CD4-positive, alpha-beta T cell treated with Interferon gamma for 1 hour (primary cell): ENCODE measurements around the gene MOB3B.
A peak's percentile ranks its signal among the peaks of the same experiment; 100 is the strongest.

Experiments used
- DNase-seq: peaks from one replicate; pipeline ENCODE4 v3.0.0-alpha.2; 2020

Gene MOB3B

DNA sequence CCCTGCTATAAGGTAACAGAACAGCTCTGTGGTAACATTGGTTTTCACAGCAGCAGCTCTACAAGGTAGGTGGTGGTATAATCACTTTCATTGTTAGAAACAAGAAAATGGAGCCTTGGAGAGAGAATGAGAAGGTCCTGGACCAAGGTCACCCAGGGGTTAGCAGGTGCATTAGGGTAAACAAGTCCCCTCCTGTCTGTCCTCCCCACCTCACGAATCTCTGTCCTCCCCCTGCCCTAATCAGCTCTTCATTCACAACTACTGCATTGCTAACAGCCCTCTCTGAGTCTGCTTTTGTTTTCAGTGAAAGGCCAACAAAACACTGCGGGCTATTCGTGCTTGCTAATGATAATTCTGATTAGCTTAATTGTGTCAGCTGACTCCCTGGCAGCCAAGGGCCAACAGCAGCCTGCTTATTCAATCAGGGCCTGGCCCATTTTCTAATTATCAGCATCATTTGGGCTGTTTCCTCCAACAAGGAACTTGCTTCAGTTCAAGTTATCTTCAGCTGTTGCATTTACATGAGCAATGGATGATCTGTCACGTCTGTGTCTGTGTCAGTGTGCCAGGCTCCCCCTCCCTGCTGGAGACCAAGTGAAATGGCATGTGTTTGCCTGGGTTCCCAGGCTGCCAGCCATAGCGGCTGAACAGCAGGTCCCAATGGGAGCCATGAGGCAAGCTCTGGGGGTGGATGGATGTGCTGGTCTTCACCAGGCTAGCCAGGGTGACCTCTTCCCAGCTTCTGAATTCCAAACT, 176.0 kb downstream of the MOB3B start:
- DNase-seq, result no peak

DNA sequence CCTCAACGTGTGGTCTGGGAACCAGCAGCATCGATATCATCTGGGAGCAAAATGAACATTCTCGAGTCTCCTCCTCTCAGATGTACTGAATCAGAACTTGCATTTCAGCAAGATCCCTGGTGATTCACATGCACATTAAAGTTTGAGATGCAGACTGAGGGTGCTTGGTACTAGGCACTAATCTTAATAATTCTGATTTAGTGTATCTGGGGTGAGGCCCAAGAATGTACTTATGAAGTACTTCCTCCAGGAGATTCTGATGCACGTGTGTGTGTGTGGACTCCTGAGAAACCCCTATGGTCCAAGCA, 176.5 kb downstream of the MOB3B start:
- no peak for DNase-seq

DNA sequence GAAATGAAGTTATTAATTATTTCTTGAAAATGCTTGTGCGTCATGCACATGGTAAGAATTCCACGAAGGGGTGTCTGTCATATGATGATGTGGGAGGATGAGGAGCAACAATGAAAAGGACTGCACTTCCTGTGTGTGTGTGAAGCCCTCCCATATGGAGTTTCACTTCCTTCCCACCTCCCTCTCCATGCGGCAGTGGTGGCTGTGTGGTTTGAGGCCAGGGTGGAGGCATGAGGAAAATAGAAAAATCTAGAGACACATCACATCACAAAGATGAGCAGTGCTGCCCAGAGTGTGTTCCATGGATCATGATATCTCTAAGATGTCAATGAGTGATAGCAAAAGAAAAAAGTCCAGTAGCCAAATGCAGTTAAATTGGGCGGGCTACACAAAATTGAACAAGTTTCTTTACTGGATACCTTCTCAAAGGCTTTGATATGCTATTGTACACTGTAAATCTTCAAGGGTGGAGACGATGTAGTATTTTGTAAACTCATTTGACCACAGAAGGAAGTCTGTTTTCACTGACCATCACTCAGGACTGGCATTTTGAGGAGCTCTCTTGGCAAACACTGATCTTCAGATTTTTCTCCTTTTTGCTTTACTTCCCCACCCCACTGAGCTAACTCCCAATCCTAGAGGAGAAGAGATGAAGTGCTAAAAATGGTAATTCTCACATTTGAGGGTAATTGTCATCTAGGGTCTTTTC, 177.0 kb downstream of the MOB3B start:
- peak; percentile 57 for DNase-seq

DNA sequence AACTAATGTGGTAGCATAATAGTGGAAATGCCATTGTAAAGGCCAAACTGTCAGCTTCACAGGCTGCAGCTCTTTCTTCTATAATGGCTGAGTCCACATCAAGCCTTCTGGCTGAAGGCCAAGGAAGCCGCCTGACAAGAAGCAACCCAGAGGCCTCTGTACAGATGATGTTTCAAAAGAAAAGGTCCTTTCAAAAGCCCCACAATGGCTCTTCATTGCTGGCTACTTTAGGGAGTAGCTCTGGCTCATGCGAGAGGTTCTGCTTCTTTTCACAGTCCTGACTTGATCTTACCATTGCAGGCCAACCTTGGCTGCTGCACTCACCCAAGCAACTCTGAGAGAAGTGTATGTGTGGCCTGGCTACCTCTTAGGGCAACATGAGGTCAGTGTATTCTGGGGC, 178.2 kb downstream of the MOB3B start:
- no peak for DNase-seq

DNA sequence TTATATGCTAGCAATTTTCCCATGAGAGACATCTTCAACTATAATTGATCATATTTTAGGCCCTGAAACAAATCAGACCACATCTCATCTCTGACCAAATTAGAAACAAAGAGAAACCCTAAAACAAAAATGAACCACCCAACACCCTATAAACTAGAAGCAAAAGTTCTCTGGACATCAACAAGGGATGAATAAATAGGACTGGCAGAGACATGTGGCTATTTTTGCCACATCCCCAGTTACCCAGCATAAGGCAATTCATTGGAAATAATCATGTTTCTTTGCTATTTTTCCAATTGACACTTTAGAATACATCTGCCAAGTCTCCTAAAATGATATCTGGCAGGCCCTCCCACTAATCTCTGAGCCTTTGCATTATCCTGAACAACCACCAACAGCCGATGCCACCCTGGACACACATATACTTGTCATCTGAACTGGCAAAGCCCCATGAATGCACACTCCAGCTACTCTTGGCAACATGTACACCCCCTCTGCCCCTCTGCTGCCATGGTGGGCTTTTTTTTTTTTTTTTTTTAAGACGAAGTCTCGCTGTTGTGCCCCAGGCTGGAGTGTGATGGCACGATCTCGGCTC, 179.1 kb downstream of the MOB3B start:
- DNase-seq, result no peak

DNA sequence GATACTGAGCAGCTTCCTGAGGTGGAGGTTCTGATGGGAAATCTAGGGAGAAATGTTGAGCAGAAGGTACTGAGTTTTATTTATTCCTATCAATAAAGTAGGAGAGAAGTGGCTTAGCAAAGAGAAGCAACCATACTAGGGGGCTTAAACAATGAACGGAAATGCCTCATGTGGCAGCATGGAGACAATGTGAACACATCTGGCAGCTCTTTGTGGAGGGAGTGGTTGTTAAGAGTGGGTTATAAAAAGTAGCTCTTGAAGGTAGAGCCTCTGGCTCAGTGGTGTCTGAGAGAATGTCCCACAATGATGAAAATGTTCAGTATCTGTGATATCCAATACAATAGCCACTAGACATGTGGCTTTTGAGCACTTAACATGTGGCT, 179.9 kb downstream of the MOB3B start:
- no peak for DNase-seq

DNA sequence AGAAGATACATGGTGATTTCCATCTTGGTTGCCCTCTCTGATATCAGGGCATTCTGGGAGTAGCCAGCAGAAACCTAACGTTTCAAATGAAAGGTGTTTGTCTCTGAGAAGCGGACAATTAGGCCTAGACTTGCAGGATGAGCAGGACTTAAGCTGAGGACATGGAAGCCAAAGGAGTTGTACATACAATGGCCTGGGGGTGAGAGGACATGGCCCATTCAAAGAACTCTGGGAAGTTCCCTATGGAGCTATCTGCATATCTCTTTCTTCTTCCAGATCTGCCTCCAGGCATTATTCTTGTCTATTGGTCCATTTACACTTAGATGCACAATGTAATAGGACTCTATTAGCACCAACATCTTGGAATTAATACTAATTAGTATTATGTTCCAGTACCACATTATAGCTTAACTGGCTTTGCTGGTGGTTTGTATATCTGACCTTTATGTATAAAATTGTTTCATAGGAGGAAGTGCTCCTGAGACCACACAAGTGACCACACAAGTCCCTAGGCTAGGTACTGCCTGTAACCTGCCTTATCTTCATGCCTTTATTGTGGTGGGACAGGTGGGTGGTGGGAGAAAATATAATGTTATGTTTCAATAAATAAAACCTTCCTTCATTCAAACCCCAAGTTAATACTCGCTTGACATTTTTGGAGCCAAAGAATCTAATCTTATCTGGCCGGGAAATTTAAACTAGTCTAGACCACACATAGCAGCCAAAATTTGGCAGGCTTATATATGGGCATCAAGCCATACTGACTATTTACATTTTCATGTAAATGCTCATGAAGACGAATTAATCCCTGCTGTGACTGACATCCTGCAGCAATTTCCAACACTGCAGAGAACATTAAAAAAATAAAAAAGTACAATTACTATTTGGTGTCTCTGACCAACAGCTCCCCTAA, 180.6 kb downstream of the MOB3B start:
- DNase-seq, result no peak

DNA sequence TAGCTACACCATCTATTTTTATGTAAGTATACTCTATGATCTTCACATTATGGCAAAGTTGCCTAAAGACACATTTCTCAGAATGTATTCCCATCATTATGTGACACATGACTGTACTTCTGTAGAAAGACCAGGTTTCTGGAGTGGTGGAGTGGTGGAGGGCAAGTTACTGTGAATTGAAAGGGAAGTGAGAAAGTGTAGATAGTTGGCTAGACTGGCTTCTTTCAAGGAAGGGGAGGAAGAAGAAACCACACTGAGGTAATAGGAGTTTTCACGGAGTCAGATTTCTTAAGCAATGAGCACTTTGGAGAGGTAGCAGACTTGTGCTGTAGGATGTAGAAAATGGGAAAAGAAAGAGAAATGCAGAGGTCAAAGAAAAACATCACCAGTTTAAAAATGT, 181.7 kb downstream of the MOB3B start:
- DNase-seq, result no peak

DNA sequence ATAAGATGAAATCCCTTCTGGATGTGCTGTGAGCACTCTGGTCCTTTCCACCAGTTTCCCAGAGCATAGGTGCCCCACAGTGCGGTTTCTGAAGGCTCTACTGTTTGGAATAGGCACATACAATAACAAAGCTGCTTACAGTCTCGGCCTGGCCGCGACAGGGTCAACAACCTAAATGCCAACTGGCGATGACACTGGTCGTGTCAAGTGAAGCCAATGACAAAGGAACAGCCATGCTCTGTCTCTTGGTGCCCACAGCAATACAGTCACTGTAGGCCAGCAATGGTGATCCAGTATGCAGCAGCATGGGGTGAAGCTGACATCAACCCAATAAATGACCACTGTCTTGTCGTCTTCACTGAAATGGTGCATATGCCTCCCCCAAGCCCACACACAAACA, 184.8 kb downstream of the MOB3B start:
- no peak for DNase-seq

DNA sequence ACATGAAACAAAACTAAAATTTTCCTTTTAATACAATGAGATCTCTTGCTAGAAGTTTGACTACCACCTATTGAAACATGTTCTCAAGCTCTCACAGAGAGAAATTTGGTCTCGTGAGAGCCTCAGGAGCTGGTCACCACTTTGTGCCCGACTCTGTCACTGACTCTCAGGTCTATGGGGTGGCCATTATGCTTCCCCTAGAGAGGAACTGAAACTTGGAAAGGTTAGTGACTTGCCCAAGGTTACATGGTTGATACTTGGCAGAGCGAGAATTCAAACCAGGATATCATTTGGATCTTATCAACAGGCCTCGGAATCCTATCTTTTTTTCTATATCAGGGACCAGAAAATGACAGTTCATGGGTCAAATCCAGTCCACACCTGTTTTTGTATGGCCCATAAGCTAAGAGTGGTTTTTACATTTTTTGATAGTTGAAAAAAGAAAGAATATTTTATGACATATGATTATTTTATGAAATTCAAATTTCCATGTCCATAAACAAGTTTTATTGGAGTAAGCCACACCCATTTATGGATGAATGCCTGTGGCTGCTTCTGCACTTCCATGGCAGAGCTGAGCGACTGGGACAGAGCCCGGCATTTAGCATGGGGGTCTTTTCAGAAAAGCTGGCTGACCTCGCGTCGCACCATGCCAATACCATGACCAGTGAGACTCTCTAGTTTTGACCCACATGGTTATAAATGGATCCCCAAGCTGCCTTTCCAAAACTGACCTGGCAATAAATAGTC, 187.9 kb downstream of the MOB3B start:
- peak; percentile 6 for DNase-seq

DNA sequence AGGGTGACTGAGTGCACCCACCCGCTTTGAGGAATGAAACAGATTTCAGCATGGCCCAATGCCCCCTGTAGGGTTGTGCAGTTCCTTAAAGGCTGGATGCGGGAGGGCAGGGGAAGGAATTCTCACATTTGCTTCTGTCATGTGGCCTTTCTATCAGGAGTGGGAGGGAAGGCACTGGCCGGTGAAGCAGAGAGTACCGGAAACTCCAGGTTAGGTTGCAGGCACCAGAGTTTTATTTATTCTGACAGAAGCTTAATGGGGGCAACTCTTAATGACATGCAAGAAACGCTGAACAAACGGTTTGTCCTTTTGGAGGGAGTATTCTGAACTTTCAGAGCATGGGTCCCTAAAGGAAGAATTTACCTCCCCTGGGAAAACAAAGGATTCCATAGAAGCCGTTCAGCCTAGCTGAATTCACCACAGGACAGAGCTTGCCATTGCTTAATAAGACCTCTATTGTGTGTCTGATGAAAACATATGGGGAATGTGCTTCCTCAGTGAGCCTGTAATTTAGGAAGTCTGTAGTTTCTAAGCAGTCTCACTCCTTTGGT, 188.6 kb downstream of the MOB3B start:
- DNase-seq, result no peak

DNA sequence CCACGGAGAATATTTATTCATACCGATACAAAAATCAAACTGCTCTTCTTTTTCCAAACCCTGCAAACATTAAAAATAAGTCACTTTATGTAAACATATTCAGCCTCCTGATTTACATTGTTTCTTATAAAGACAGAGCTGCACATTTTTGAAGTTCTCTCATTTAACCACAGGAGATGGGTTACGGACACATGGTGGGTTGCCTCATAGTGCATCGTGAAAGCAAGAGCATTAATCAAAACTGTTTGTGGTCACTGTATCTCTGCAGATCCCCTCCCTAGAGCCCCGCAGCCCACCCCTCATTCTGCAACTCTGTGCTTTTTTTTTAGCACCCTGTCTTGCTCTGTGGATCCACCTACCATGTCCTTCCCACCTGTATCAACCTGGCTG, 189.3 kb downstream of the MOB3B start:
- no peak for DNase-seq

DNA sequence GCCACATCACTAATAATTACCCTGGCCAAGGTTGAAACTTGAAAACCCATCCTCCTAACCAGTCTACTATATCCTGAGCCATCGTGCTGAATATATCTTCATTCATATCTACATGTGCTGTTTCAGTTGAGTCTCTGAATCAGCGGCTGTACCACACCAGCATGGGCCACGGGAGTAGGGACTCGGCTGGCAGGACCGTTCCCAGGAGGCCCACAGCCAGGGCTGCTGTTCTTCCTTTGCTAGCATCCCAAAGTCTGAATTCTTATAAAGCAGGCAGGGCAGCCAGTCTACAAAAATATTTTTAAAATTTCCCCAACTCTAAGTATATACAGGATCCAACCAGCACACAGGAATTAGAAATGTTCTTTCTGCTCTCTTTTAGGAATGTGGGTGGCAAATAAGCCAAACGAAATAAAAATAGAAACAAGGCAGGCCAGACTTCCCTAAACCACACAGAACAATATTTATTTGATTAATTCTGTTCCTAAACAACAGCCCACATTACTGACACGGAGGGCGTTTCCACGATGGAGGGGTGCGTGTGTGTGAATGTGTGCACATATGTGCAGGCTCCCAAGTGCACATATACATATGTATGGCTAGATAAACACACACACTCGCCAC, 189.8 kb downstream of the MOB3B start:
- DNase-seq, result no peak

DNA sequence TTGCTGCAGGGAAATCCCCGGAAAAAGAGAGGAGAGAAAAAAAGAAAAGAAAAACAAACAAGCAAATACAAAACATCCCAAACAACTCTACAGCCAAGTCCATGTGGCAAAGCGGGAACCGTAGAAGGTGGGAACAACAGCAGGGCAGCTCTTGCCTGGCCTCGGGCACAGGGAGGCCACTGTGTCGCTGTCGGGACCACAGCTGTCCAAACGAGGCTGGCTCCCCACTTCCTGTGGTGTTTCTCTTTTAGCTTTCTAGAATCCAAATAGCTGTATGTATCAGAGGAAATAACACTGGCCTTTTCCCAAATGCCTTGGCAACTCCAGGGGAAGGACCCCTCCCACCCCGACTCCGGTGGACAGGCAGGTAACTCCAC, 191.1 kb downstream of the MOB3B start:
- no peak for DNase-seq

DNA sequence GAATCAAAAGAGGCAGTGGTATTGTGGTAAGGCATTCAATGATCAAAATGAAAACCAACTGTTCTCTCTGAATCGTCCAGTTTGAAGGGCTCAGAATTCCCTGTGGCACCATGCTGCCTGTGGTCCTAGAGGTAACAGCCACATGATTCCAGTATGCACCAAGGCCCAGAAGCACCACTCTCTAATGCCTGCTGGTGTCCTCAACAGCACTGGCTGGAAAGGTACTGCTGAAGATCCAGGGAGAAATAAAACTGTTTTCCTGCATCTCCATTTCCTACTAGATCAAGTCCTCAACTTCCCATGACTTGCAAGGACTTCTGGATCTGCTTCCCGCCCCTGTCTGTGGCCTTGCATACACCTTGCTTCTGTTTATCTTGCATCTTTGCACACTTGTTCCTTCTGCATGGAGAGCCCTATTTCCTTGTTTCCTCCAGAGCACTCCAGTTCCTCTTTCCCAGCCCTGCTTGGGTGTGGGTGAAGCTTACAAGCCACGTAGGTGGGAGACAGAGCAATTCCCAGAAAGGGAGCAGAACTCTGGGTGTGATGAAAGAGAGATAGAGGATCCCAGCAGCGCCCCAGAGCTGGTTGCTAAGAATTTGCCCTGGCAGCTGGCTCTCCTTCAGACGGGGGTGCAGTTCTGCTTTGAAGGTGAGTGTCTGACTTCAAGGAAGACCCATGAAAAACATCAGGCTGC, 191.6 kb downstream of the MOB3B start:
- DNase-seq, result peak; percentile 24

DNA sequence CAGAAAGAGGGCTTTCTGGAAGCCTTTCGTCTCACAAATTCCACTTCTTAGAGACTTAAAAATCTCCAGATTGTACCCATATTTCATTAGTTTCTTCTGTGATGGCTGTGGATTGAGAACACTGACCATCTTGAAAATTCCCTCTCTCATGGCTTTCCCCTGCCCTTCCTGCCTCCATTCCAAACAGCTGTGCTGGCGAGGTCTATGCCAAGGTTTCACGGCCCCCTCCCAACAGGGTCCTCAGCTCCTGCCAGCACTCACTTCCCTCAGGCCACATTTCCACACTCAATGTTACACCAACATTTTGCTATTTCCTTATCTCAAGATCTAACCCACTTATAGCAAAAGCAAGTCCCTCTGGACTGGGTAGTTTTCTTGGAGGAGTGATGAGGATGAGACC, 192.4 kb downstream of the MOB3B start:
- DNase-seq, result no peak

DNA sequence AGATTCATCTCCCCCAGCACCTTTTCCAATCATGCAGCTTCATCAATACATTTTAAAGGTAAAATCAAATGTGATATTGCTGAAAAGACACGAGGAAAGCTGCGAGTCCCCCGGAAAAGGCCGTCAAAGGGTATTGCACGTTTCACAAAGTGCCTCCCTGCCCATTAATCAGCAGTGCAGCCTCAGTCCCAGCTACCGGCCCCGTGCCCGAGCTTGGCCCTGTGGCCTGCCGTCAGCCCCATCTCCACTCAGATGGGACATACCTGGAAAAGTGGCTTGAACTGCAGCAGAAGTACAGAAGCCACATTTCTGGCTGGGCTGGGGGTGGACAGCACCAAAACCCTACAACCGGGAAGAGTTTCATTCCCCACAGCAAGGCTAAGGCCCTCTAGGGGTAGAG, 192.8 kb downstream of the MOB3B start:
- no peak for DNase-seq

DNA sequence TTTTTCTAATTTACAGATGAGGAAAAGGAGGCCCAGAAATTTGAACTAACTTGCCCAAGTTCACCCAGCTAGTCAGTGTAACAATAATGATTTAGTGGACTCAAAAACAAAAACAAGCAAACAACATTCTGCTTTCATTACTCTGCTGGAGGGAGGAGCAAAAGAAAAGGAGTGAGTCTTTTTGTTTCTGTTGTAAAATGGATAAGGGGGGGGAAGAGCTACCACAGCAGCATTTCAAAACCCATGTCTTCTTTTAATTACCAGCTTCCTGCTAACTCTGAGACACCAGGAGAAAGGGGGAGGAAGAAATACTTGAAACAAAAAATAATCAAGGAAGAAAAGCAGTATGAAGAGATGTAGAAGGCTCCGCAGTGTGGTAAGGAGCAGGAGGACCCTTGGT, 193.5 kb downstream of the MOB3B start:
- DNase-seq, result no peak

DNA sequence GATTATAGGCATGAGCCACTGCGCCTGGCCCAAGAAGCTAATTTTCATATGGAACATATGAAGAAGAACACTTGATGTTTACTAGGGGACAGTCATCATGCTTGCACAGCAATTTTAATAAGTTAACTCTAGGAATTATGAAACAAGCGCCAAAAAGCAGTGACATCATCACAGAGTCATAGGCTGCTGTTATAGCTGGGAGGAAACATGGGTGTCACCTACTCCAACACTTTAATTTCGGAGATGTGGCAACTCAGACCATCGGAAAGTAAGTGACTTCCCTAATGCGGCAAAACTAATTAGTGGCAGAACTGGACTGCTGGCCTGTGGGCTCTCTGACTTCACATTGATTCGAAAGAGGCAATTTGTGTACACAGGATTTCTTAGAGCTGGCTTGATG, 194.5 kb downstream of the MOB3B start:
- DNase-seq, result peak; percentile 37

DNA sequence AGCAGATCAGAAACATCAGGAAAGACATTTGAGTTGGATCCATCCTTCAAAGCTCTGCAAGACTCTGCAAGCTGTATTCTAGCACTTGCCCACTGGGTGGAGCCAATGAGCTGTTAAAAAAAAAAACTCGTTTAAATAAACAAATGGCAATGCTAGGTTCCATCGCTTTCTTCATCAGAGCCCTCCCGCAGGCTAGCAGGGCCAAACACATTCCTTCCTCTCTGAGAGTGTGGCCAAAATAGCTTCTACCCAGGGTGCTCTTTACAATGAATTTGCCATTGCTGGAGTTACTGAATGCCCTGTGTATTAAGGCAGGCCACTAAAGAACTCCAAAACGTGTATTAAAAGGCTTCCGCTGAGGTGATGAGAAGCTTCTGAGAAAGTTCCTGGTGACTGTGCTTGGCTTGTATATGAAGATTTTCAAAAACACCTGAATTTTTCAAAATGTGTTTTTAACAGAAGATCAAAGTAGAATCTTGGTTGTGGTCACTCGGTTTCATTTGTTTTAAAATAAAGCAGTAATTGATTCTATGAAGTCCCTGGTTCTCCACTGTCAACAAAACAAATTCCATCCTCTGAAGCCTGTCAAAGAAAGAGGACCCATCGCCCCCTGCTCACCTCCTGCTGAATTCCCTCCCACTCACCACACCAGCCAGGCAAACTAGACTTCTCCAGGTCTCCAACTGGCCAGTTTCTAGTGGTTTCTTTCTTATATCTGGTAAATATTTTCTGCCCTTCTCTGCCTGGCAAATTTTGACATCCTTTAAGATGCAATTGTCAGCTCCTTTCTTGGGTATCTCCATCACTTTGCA, 196.2 kb downstream of the MOB3B start:
- peak; percentile 39 for DNase-seq
